A549 (cell line): ENCODE data around the gene MEGF6. TPM values are rescaled to one million over a fixed set of nuclear protein-coding genes. Genes with fewer than 3 reads are reported as not detected.

Experiments
- ATAC-seq, 2 experiments: fragments of 200-7000 bp in 1 of 2; fragments of >200 bp in 1 of 2; cut with Nextera tagmentation in 1 of 2; cut with Tn5 transposase in 1 of 2; 3 replicates each; pipeline versions ENCODE4 v1.8.0 to v1.9.1; 2018 to 2020; ENCODE audit warnings: mild to moderate bottlenecking in 1 of 2, moderate library complexity in 1 of 2
- CTCF ChIA-PET: fragments of 300-600 bp; sonication (Branson Sonifier 250); formaldehyde crosslinking; extraction: SDS; loops from one replicate; lab custom pipeline; 2021; ENCODE audit warnings: antibody characterized with exemption, inconsistent platforms; lab: Yijun Ruan, JAX
- POLR2A ChIA-PET: fragments of 350-600 bp; formaldehyde crosslinking; extraction: SDS; loops from one replicate; lab custom pipeline; 2021; ENCODE audit warnings: antibody characterized with exemption, inconsistent platforms; lab: Yijun Ruan, JAX
- DNase-seq, 2 experiments: peaks; one replicate each; pipeline versions ENCODE4 v3.0.0 to v3.0.0-alpha.2; 2011 to 2016; ENCODE audit warnings: low read depth in 1 of 2, low spot score in 1 of 2
- FAIRE-seq: peaks from 2 replicates; lab custom pipeline; 2011; peaks lifted over from hg19 to GRCh38; lab: Jason Lieb, UNC
- H3K27ac ChIP-seq, 2 experiments: fragments of >200 bp; sonication (Bioruptor Twin); formaldehyde crosslinking; 3 replicates each; pipeline ENCODE4 v1.5.1; 2016 to 2017
- H3K4me1 ChIP-seq: fragments of >200 bp; sonication (Bioruptor Twin); formaldehyde crosslinking; 3 replicates; pipeline ENCODE4 v1.6.1; 2016
- H3K4me2 ChIP-seq: fragments of >200 bp; sonication (Bioruptor Twin); formaldehyde crosslinking; 3 replicates; pipeline ENCODE4 v1.6.1; 2016
- H3K4me3 ChIP-seq: fragments of >200 bp; sonication (Bioruptor Twin); formaldehyde crosslinking; 3 replicates; pipeline ENCODE4 v1.5.1; 2016
- H3K9me3 ChIP-seq: fragments of >200 bp; sonication (Bioruptor Twin); formaldehyde crosslinking; 3 replicates; pipeline ENCODE4 v1.6.1; 2016
- CBX8 ChIP-seq: fragments of 200-600 bp; sonication (generic); IDR thresholded peaks from 2 replicates; pipeline ENCODE4 v1.6.1; 2016
- CEBPB ChIP-seq, 2 experiments: fragments of >200 bp in 1 of 2; sonication (Bioruptor Twin) in 1 of 2; formaldehyde crosslinking in 1 of 2; IDR thresholded peaks; 2 replicates each; pipeline ENCODE4 v1.6.1; 2012 to 2016
- CTCF ChIP-seq: fragments of >200 bp; sonication (Bioruptor Twin); formaldehyde crosslinking; IDR thresholded peaks from 3 replicates; pipeline ENCODE4 v1.5.1; 2016
- ELK1 ChIP-seq: fragments of 150-350 bp; IDR thresholded peaks from 2 replicates; pipeline ENCODE4 v1.6.1; 2014; ENCODE audit warnings: low read depth, mild to moderate bottlenecking, low read length
- HMGXB4 ChIP-seq: fragments of 250-450 bp; sonication (Bioruptor Pico); IDR thresholded peaks from 2 replicates; pipeline ENCODE4 v1.5.0; 2021; ENCODE audit warnings: mild to moderate bottlenecking, moderate library complexity, borderline replicate concordance
- JUN ChIP-seq, 2 experiments: fragments of >200 bp; sonication (Bioruptor Twin); formaldehyde crosslinking; IDR thresholded peaks; 2 replicates in 1 of 2; 3 replicates in 1 of 2; pipeline ENCODE4 v1.6.1; 2016 to 2017
- JUNB ChIP-seq: fragments of >200 bp; sonication (Bioruptor Twin); formaldehyde crosslinking; IDR thresholded peaks from 2 replicates; pipeline ENCODE4 v1.6.1; 2016
- KDM1A ChIP-seq: fragments of 200-600 bp; sonication (generic); IDR thresholded peaks from 2 replicates; pipeline ENCODE4 v1.6.1; 2016; ENCODE audit warnings: low read depth, mild to moderate bottlenecking
- MAFK ChIP-seq: fragments of 450-650 bp; IDR thresholded peaks from 2 replicates; pipeline ENCODE4 v1.6.1; 2014; ENCODE audit not compliant: partially characterized antibody
- MAX ChIP-seq: IDR thresholded peaks from 2 replicates; pipeline ENCODE4 v1.6.1; 2012
- MYC ChIP-seq: IDR thresholded peaks from 2 replicates; pipeline ENCODE4 v1.6.1; 2012; ENCODE audit warnings: mild to moderate bottlenecking, inconsistent platforms, low read length, improper control_type of control experiment, borderline replicate concordance
- NFE2L2 ChIP-seq: fragments of 150-350 bp; conservative IDR thresholded peaks from 2 replicates; pipeline ENCODE4 v1.6.1; 2014; ENCODE audit warnings: low read length
- NPAS2 ChIP-seq: fragments of 250-450 bp; sonication (Bioruptor Pico); IDR thresholded peaks from 2 replicates; pipeline ENCODE4 v1.8.0; 2022; ENCODE audit warnings: mild to moderate bottlenecking, moderate library complexity, borderline replicate concordance
- PHF8 ChIP-seq: fragments of 200-600 bp; sonication (generic); IDR thresholded peaks from 2 replicates; pipeline ENCODE4 v1.6.1; 2016; ENCODE audit warnings: low read depth, mild to moderate bottlenecking, antibody characterized with exemption, moderate library complexity, borderline replicate concordance
- POLR2A ChIP-seq: IDR thresholded peaks from 2 replicates; pipeline ENCODE4 v1.6.1; 2012; ENCODE audit warnings: mild to moderate bottlenecking, low read length
- RFX5 ChIP-seq: fragments of 450-650 bp; IDR thresholded peaks from 2 replicates; pipeline ENCODE4 v1.7.1; 2014; ENCODE audit warnings: antibody characterized with exemption, mild to moderate bottlenecking, moderate library complexity
- RNF2 ChIP-seq: fragments of 200-600 bp; sonication (generic); IDR thresholded peaks from 2 replicates; pipeline ENCODE4 v1.6.1; 2016; ENCODE audit warnings: low read depth, mild to moderate bottlenecking, antibody characterized with exemption, moderate library complexity, borderline replicate concordance
- TFCP2L1 ChIP-seq: fragments of 250-450 bp; sonication (Bioruptor Pico); IDR thresholded peaks from 2 replicates; pipeline ENCODE4 v1.5.0; 2021; ENCODE audit warnings: mild to moderate bottlenecking
- ZC3H11A ChIP-seq: fragments of 450-650 bp; IDR thresholded peaks from 2 replicates; pipeline ENCODE4 v1.6.1; 2014; ENCODE audit warnings: antibody characterized with exemption, mild to moderate bottlenecking
- ZNF302 ChIP-seq: fragments of 250-450 bp; sonication (Bioruptor Pico); IDR thresholded peaks from 2 replicates; pipeline ENCODE4 v1.9.0; 2021; ENCODE audit warnings: inconsistent platforms, mild to moderate bottlenecking, moderate library complexity
- whole genome bisulfite sequencing: methylation state at CpG from one replicate; pipeline ENCODE4 v1.1.6; 2017; ENCODE audit errors: missing lambda C conversion rate; 5-methylcytosine and 5-hydroxymethylcytosine counted together
- polyA plus RNA-seq, 4 experiments: library from polyadenylated mRNA; depleted of rRNA in 3 of 4; stranded (reverse); fragments of >200 nt; fragmentation: RNase III in 1 of 4; extraction: RNeasy Plus Mini Kit Qiagen cat#74134 plus additional on column Dnase treatment in 1 of 4; gene quantifications; 2 replicates in 3 of 4; 3 replicates in 1 of 4; pipeline ENCODE4 v1.2.3, GENCODE V29; 2011 to 2017
- TF ChIP-seq, protein P1 (sequence below): fragments of 450-650 bp; IDR thresholded peaks from 2 replicates; pipeline ENCODE4 v1.6.1; 2014; ENCODE audit warnings: antibody characterized with exemption
- TF ChIP-seq, protein P2 (sequence below): IDR thresholded peaks from 2 replicates; pipeline ENCODE4 v1.6.1; 2012; ENCODE audit warnings: low read depth, borderline replicate concordance

MEGF6 gene
- polyA plus RNA-seq, 2 of the 4 experiments (the other 2 are of a cell fraction) = 0.66 to 13.7 TPM

- no peak for TF ChIP-seq RNF2
- no peak for TF ChIP-seq NPAS2
- TF ChIP-seq CEBPB (IDR thresholded peaks at IDR 0.05) = no peak
- no peak for TF ChIP-seq MAFK
- TF ChIP-seq MAX = no peak
- TF ChIP-seq NFE2L2 = no peak
- TF ChIP-seq PHF8 = no peak
Measured at GRCh38 chr1:3475839-3476573, 135.3 kb downstream of the MEGF6 start (continued).

DNA sequence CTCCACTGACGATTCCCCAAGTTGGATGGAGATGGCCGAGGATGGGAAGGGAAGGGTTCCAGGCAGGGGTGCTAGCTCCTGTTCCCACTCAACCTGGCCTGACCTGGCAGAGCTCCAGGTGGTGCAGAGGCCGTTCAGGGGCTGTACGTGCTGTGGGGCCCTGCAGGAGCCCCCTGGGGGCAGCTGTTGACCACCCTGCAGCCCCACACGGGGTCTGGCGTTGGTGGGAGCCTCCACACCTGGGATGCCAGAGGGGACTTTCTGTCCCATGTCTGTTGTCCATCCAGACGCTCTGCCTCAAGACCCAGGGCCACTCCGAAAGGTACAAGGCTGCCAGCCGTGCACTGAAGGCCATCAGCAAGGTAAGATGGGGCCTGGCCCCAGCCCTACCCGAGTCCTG lies 136.9 kb downstream of the MEGF6 start:
- Histone ChIP-seq H3K4me2 (no peak overlapping the region), H3K4me1 (peaks cover 12% of the 10 kb centered on the region), H3K9me3 (no peaks in the 10 kb centered on the region), H3K27ac (no peak overlapping the region), H3K4me3 (no peak overlapping the region)
- FAIRE-seq (no peak), DNase-seq (no peak), ATAC-seq (no peak)
- TF ChIP-seq RFX5 = no peak
- TF ChIP-seq JUN (IDR thresholded peaks at IDR 0.05) = no peak
- TF ChIP-seq CTCF = no peak
- no peak for TF ChIP-seq ZNF302 (CRISPR knock-in tag)
- TF ChIP-seq CBX8 = no peak
- TF ChIP-seq CEBPB (IDR thresholded peaks at IDR 0.05) = no peak
- no peak for TF ChIP-seq POLR2A
- TF ChIP-seq, protein P1, sequence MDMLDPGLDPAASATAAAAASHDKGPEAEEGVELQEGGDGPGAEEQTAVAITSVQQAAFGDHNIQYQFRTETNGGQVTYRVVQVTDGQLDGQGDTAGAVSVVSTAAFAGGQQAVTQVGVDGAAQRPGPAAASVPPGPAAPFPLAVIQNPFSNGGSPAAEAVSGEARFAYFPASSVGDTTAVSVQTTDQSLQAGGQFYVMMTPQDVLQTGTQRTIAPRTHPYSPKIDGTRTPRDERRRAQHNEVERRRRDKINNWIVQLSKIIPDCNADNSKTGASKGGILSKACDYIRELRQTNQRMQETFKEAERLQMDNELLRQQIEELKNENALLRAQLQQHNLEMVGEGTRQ = no peak
- TF ChIP-seq TFCP2L1 (CRISPR knock-in tag) = no peak
- TF ChIP-seq ZC3H11A = no peak
- 53% methylated on average over 3 of the region's 10 CpGs for WGBS
- POLR2A ChIA-PET = no interaction called here
- CTCF ChIA-PET = interaction anchor here (4.0 kb wide), 1 partner anchor 21 kb away, joined by 69 read pairs; the partner anchor contains the start of gene ARHGEF16

GRCh38 chr1:3474016-3474415 lies 137.3 kb downstream of the MEGF6 start:
- POLR2A ChIA-PET = no interaction called here
- Histone ChIP-seq H3K4me1 (peaks cover 12% of the 10 kb centered on the region), H3K4me2 (no peak overlapping the region), H3K4me3 (no peak overlapping the region), H3K27ac (no peak overlapping the region), H3K9me3 (no peaks in the 10 kb centered on the region)
- WGBS = 96% methylated on average over 6 of the region's 8 CpGs
- CTCF ChIA-PET = interaction anchor here (2.9 to 4.0 kb wide), 2 partner anchors 16 to 20 kb away, joined by 11 to 69 read pairs; partner anchors contain the start of gene ARHGEF16
- DNase-seq (no peak), FAIRE-seq (no peak), ATAC-seq (no peak)
- no peak for TF ChIP-seq HMGXB4 (CRISPR knock-in tag)
- TF ChIP-seq JUNB = no peak
- no peak for TF ChIP-seq RNF2
- TF ChIP-seq ZC3H11A = no peak
- no peak for TF ChIP-seq MAFK
- TF ChIP-seq ELK1 = no peak
- no peak for TF ChIP-seq RFX5
- TF ChIP-seq MYC = no peak
- TF ChIP-seq ZNF302 (CRISPR knock-in tag) = no peak
- TF ChIP-seq, protein P2, sequence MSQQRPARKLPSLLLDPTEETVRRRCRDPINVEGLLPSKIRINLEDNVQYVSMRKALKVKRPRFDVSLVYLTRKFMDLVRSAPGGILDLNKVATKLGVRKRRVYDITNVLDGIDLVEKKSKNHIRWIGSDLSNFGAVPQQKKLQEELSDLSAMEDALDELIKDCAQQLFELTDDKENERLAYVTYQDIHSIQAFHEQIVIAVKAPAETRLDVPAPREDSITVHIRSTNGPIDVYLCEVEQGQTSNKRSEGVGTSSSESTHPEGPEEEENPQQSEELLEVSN = no peak
- no peak for TF ChIP-seq KDM1A
